ENCODE results near the gene PIGK. TPM values are rescaled to one million over a fixed set of nuclear protein-coding genes. Genes with fewer than 3 reads are reported as not detected.

PIGK gene
- polyA plus RNA-seq, 1 donor (not counting 4 experiments of a cell fraction or from before 2014, with no cell fraction given) = 29.4 TPM

GRCh38 chr1:77039739-77040138 lies 179.5 kb downstream of the PIGK start:
- DNase-seq (ENCODE audit: low read depth, low spot score) = peak; percentile 84
- H3K4me1 ChIP-seq (ENCODE audit: control insufficient read depth, extremely low read depth, insufficient read depth, low read length) = peaks cover 22% of the 10 kb centered on the region
- H3K4me2 ChIP-seq (ENCODE audit: control insufficient read depth, extremely low read depth, insufficient read depth, low read depth, low read length) = peak overlapping the region; percentile 54
- H2AFZ ChIP-seq (ENCODE audit: control insufficient read depth, low read length) = peak overlapping the region; percentile 20
- no peaks in the 10 kb centered on the region for H3K9me3 ChIP-seq (ENCODE audit: control insufficient read depth, low read depth, low read length)
- no peaks in the 10 kb centered on the region for H4K20me1 ChIP-seq (ENCODE audit: control insufficient read depth, extremely low read depth, insufficient read depth, low read length)
- no peaks in the 10 kb centered on the region for H3K9me1 ChIP-seq (ENCODE audit: control insufficient read depth, extremely low read depth, insufficient read depth, low read length)
- H3K27ac ChIP-seq (ENCODE audit: control insufficient read depth, insufficient read depth, low read length) = peak overlapping the region; percentile 81
- peaks cover 0 to 6% of the 10 kb centered on the region in 2 experiments for H3K36me3 ChIP-seq (ENCODE audit: control insufficient read depth in 2 of 2, extremely low read depth in 1 of 2, insufficient read depth in 2 of 2, low read length in 2 of 2)
- peak overlapping the region in 1 of 3 experiments; percentile 16 for H3K4me3 ChIP-seq (ENCODE audit: control insufficient read depth in 2 of 3, extremely low read depth in 1 of 3, insufficient read depth in 2 of 3, low read depth in 1 of 3, low read length in 3 of 3)
- H3K9ac ChIP-seq (ENCODE audit: control insufficient read depth, extremely low read depth, insufficient read depth, low read length) = peak overlapping the region; percentile 6
- TF ChIP-seq EZH2 (IDR thresholded peaks at IDR 0.05; ENCODE audit: low read length) (no peak), CTCF (optimal IDR thresholded peaks at IDR 0.05 in 1 of 3, IDR thresholded peaks at IDR 0.05 in 1 of 3, conservative IDR thresholded peaks at IDR 0.05 in 1 of 3; ENCODE audit: extremely low read depth in 1 of 3, insufficient read depth in 2 of 3, low read length in 3 of 3) (no peak)
- H3K79me2 ChIP-seq (ENCODE audit: control insufficient read depth, insufficient read depth, low read length) = peaks cover 5% of the 10 kb centered on the region
- peak; percentile 99 for FAIRE-seq
- dilution Hi-C loops (cut with MboI; ENCODE audit: extremely low pct_ligation_motif_present, low sequenced_read_pairs) = no loop called here
- H3K27me3 ChIP-seq (ENCODE audit: control insufficient read depth, extremely low read depth, insufficient read depth, low read length) = no peaks in the 10 kb centered on the region

- Histone ChIP-seq H3K9me1 (ENCODE audit: control insufficient read depth, extremely low read depth, insufficient read depth, low read length) (no peaks in the 10 kb centered on the region), H3K27ac (ENCODE audit: control insufficient read depth, insufficient read depth, low read length) (peak overlapping the region; percentile 81), H4K20me1 (ENCODE audit: control insufficient read depth, extremely low read depth, insufficient read depth, low read length) (no peaks in the 10 kb centered on the region), H3K27me3 (ENCODE audit: control insufficient read depth, extremely low read depth, insufficient read depth, low read length) (no peaks in the 10 kb centered on the region), H3K4me1 (ENCODE audit: control insufficient read depth, extremely low read depth, insufficient read depth, low read length) (peaks cover 20% of the 10 kb centered on the region), H3K9ac (ENCODE audit: control insufficient read depth, extremely low read depth, insufficient read depth, low read length) (no peak overlapping the region), H3K9me3 (ENCODE audit: control insufficient read depth, low read depth, low read length) (no peaks in the 10 kb centered on the region), H3K4me2 (ENCODE audit: control insufficient read depth, extremely low read depth, insufficient read depth, low read depth, low read length) (no peak overlapping the region), H3K79me2 (ENCODE audit: control insufficient read depth, insufficient read depth, low read length) (peaks cover 5% of the 10 kb centered on the region), H2AFZ (ENCODE audit: control insufficient read depth, low read length) (no peak overlapping the region), H3K4me3 (ENCODE audit: control insufficient read depth in 2 of 3, extremely low read depth in 1 of 3, insufficient read depth in 2 of 3, low read depth in 1 of 3, low read length in 3 of 3) (no peak overlapping the region), H3K36me3 (ENCODE audit: control insufficient read depth in 2 of 2, extremely low read depth in 1 of 2, insufficient read depth in 2 of 2, low read length in 2 of 2) (peaks cover 0 to 6% of the 10 kb centered on the region in 2 experiments)
- dilution Hi-C loops (cut with MboI; ENCODE audit: extremely low pct_ligation_motif_present, low sequenced_read_pairs) = no loop called here
- DNase-seq (ENCODE audit: low read depth, low spot score) (no peak), FAIRE-seq (no peak)
- TF ChIP-seq CTCF (optimal IDR thresholded peaks at IDR 0.05 in 1 of 3, IDR thresholded peaks at IDR 0.05 in 1 of 3, conservative IDR thresholded peaks at IDR 0.05 in 1 of 3; ENCODE audit: extremely low read depth in 1 of 3, insufficient read depth in 2 of 3, low read length in 3 of 3) (no peak), EZH2 (IDR thresholded peaks at IDR 0.05; ENCODE audit: low read length) (no peak)
These were observed 180.1 kb downstream of the PIGK start for GRCh38 chr1:77039111-77039510.

Small RNAs within 50 kb of the gene (small RNA-seq; reads per million reads assigned to genes)
- 0 to 1.0 (median 0.50) reads per million in 3 experiments for gene MIR7156 (ENCODE audit: insufficient read length in 3 of 3, low read depth in 3 of 3, low replicate concordance in 1 of 3)

Other genes with a start within 250 kb of the PIGK start
- gene AK5, start 62.6 kb upstream of the PIGK start, polyA plus RNA-seq = 0.22 to 0.30 TPM (median 0.27 TPM) in 3 replicates

Data from keratinocyte (primary cell).